ENCODE results near the gene PRICKLE4. TPM values are rescaled to one million over a fixed set of nuclear protein-coding genes. Genes with fewer than 3 reads are reported as not detected.
"Not testable (repeated sequence)": the region's sequence is repeated elsewhere in the genome, so short reads cannot be mapped to it uniquely, and the experiment has no call there.

PRICKLE4 gene
- total RNA-seq, 1 experiment from 2014 or later: not detected

DNA sequence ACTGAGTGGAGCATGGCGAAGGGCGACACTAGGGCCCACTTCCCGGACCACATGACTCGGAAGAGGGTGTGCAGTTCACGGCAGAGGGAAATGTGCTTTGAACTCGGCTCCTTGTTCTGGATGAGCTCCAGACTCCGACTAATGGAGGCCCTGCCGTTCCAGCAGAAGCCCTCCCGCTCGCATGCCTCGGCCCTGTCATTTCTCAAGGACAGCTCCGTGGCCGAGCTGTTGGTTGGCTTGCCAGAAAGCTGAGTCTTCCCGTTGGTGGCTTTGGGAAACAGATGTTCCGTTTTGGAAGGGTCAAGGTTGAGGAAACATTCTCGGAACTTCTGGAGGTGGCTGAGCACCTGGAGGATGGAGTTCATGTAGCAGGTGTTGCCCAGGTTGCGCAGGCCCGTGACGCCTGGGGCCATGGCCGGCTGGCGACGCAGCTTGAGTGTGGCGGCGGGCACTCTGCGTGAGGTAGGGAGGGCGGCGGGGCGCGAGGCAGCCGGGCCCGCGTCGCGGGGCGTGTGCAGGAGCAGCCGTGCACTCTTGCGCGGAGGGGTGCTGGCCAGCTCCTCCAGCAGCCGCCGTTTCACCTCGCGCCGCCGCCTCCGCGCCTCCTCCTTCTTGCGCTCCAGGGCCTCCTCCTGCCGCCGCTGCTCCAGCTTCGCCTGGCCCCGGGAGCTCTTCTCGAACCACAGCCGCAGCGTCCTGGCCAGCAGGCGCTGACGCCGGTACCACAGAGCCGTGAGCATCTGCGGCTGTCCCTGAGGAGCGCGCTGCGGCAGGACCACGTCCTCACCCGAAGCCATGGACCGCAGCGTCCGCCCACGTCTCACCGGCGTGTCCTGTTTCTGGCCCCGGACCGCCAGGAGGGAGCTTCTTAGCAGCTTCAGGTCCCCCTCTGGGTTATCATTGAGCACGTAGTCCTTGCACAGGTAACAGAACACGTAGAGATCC lies 25.5 kb downstream of the PRICKLE4 start:
- H3K4me3 ChIP-seq: no peak overlapping the region
- no peaks in the 10 kb centered on the region for H3K9me3 ChIP-seq

DNA sequence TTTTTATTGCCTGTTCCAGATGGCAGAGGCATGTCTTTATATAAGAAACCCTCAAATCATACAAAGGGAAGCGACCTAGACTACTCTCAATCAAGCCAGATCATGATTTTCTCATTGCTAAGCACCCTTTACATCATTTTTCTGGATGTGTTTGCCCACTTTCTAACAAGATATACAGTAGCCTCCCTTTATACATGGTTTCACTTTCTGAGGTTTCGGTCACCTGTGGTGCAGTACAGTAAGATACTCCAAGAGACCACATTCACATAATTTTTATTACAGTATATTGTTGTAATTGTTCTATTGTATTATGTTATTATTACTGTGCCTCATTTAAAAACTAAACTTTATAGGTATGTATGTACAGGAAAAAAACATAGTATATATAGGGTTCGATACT lies 30.5 kb downstream of the PRICKLE4 start:
- Histone ChIP-seq H3K4me3 (no peak overlapping the region), H3K36me3 (no peaks in the 10 kb centered on the region), H3K9me3 (no peaks in the 10 kb centered on the region), H3K27me3 (no peaks in the 10 kb centered on the region)
- DNase-seq: no peak

More for the DNA sequence above, 25.5 kb downstream of the PRICKLE4 start:
- no peaks in the 10 kb centered on the region for H3K36me3 ChIP-seq
- no peak for DNase-seq
- H3K27me3 ChIP-seq: no peaks in the 10 kb centered on the region

DNA sequence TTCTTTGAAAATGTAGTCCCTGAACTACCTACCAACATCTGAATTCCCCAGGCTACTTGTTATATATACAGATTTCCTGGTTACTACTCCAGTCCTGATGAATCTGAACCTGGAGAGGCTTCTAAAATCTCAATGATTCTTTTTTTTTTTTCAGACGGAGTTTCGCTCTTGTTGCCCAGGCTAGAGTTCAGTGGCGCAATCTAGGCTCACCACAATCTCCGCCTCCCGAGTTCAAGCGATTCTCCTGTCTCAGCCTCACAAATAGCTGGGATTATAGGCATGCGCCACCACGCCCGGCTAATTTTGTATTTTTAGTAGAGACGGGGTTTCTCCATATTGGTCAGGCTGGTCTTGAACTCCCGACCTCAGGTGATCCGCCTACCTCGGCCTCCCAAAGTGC lies 31.4 kb downstream of the PRICKLE4 start:
- H3K36me3 ChIP-seq, H3K9me3 ChIP-seq, H3K4me3 ChIP-seq, H3K27me3 ChIP-seq, DNase-seq: not testable (repeated sequence)

DNA sequence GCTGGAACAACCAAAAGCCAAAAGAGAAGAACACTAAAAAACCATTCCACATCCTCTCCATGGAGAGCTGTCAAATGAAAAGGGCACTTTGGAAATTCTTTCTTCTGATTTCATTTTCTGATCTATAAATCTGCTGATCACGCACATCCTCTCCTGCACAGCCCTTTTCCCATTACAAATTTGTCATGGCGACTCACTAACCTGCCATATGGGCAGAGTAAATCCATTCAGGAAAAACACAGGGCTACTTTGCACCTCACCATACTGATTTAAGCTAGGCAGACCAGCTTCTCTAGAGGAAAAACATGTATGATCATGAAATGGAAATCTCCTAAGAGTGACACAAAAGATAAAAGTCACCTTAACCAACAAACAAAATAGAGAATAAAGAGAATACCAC lies 32.9 kb downstream of the PRICKLE4 start:
- no peak for DNase-seq
- no peaks in the 10 kb centered on the region for H3K9me3 ChIP-seq
- H3K27me3 ChIP-seq: no peaks in the 10 kb centered on the region

DNA sequence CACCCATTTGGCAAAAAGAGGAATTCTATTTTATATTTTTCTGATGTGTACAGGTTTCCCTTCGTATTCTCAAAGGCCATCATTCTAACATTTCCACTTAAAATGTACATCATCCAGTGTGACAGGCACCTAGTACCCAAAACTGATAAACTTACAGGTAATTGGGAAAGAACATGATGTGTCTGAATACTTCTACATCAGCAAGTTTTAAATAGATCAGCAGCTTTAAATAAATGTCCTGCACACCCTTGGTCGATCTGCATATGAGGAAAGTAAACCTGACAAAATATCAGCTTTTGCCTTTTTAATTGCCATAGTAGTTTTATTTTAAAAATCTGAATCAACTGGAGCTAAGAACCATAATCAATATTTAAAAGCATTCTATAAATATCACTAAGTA lies 33.4 kb downstream of the PRICKLE4 start:
- Histone ChIP-seq H3K4me3 (no peak overlapping the region), H3K9me3 (no peaks in the 10 kb centered on the region), H3K36me3 (no peaks in the 10 kb centered on the region), H3K27me3 (no peaks in the 10 kb centered on the region)
- no peak for DNase-seq

More for the DNA sequence above, 32.9 kb downstream of the PRICKLE4 start:
- Histone ChIP-seq H3K36me3 (no peaks in the 10 kb centered on the region), H3K4me3 (no peak overlapping the region)

DNA sequence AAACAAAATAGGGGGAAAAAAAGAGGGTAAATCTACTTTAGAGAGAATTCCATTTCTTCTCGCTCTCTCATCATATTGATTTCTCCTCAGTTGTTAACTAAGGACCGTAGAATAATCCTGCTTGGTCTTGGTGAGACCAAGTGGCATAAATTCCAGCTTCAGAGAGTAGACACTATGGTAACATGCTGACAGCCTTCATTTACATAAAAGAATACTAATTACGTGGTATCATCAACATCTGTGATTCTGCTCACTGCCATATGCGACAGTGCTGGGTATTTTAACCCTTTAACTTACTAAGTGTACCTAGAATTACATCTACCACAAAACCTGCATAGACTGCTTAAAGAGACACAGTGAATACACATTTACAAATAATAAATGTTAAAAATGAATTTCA lies 34.0 kb downstream of the PRICKLE4 start:
- Histone ChIP-seq H3K9me3 (no peaks in the 10 kb centered on the region), H3K4me3 (no peak overlapping the region), H3K27me3 (no peaks in the 10 kb centered on the region), H3K36me3 (no peaks in the 10 kb centered on the region)
- no peak for DNase-seq

DNA sequence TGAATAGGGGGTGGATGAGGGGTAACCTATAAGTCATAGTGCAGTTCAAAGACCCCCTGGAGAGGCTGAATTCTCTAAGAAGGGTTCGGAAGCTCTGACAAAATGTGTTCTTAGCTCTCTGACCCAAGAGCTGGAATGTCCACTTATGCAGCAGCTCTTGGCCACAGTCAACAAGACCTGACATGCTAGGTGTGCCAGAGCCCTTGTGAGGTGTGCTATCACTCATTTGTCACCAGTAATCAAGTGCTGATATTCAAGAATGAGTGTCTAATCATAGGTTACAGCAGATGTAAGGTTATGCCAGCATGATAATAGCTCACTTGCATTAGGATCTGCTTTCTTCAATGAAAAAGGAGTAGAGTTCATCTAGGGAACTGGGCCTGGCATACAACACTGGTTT lies 35.0 kb downstream of the PRICKLE4 start:
- Histone ChIP-seq H3K4me3 (no peak overlapping the region), H3K9me3 (no peaks in the 10 kb centered on the region), H3K27me3 (no peaks in the 10 kb centered on the region), H3K36me3 (no peaks in the 10 kb centered on the region)
- DNase-seq: no peak

DNA sequence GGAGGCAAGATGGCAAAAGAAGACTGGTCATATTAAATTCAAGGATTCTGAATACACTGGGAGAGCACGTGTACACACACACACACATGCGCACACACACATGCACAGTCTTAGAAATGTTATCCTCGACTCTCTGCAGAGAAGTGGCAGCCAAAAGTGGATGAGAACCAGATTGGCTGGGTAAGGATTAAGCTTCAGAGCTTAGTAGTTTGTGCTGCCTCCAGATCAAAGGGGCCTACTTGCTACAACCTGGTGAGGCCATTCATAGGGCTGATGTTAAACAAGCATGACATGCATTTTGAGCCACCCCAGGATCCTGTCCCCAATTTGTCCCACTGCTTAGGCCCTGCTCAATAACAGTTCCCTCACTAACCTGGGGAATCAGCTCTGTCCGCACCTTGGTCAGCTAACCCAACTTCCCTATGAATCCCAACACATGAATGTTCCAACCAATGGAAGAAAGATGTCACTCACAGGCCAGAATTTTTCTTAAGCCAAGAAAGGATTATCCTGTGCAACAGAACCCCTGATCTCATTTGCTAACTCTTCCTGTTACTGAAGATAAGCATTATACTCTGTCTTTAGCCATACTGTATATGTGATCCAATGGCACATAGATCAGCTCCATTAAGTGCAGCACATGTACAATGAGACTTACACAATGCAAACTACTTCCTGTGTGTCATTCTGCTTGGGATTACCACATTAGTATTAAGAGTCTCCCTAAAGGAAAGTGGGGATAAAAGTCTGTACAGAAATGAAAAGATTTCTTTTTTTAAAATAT lies 37.9 kb downstream of the PRICKLE4 start:
- no peak for DNase-seq
- Histone ChIP-seq H3K36me3 (no peaks in the 10 kb centered on the region), H3K4me3 (no peak overlapping the region), H3K27me3 (no peaks in the 10 kb centered on the region), H3K9me3 (no peaks in the 10 kb centered on the region)

DNA sequence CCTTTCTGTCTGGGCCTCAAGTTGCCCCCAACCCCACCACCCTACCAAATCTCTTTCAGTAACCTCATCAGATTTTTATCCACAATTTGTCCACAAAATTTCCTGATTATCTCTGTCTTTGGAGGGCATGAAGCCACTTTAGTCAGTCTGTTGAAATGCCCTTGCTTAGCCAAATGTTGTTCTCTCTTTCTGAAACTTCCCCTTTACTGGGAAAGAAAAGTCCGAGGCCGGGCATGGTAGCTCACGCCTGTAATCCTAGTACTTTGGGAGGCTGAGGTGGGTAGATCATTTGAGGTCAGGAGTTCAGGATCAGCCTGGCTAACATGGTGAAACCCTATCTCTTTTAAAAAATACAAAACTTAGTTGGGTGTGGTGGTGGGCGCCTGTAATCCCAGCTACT lies 40.7 kb downstream of the PRICKLE4 start:
- H3K27me3 ChIP-seq: no peaks in the 10 kb centered on the region
- no peaks in the 10 kb centered on the region for H3K9me3 ChIP-seq
- H3K4me3 ChIP-seq: no peak overlapping the region
- DNase-seq: no peak
- no peaks in the 10 kb centered on the region for H3K36me3 ChIP-seq

DNA sequence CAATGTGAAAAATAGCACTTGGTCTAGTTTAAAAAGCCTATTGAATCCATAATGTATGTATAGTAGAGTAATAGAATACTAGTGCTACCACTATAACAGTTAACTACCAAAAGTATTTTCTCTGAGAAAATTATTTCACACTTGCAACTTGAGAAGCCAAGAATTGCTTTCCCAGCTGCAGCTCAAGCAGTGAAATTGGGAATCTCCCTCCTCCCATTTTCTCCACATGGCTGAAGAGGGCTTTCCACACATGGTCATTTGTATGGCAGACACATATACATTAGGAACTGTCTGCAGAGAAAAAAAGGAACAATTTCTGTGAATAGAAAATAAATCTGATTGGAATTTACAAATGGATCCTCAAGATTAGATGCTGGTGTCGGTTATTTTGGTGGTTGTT lies 41.4 kb downstream of the PRICKLE4 start:
- no peak for DNase-seq
- no peaks in the 10 kb centered on the region for H3K9me3 ChIP-seq
- H3K4me3 ChIP-seq: no peak overlapping the region
- H3K27me3 ChIP-seq: no peaks in the 10 kb centered on the region
- no peaks in the 10 kb centered on the region for H3K36me3 ChIP-seq

DNA sequence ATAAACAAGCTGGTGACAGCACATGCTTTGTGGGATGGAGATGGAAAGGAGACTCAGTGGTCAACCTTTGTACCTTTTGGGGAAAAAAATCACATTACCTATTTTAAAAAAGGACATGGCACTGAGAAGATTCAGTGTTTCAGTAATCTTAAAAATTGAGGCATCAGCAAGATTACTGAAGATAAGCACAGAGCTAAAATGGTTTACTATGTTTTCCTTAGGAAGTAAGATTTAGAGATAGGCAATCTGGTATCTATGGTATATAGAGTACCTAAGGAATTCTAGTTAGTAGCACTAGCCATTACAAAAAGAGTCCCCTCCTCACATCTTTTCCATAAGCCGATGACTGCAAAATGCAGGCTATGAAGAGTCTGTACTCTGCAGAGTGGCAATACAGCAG lies 42.6 kb downstream of the PRICKLE4 start:
- H3K9me3 ChIP-seq: no peaks in the 10 kb centered on the region
- H3K36me3 ChIP-seq: no peaks in the 10 kb centered on the region

DNA sequence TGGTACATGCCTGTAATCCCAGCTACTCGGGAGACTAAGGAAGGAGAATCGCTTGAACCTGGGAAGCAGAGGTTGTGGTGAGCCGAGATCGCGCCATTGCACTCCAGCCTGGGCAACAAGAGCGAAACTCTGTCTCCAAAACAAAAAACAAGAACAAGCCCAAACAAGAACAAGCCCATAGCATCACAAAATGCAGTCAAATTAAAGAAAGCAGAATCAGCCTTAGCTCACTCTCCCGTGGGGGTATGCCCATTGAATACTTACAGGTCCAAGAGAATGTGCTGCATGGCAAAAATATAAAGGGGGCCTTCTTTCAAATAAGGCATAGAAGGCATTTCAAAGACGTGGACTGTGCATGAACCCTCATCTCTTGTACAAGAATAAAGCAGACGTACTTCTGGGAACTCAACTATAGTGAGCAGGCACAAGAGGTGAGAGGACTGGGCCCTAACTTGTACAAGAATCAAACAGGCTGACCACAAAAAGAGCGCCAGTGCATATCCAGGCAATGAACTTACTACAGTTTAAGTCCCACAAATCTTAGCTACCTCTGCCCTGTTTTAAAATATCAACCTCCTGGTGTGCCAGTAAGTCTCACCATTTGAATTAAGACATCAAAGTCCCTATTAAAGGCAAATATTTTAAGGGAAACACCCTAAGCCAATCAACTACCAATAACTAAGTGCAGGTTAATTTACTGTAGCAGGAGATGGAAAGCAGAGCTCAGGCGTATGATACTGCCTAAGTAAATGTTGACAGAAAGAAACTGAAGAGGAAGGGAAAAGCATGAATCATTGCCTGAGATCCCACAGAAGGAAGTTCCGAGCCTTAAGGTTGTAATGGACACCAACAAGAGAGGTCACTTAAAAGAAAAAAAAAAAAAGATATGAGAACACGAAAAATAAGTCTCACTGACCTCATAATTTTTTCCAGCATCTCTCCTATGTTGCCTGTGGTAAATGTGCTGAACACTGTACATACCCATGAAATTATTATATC lies 44.3 kb downstream of the PRICKLE4 start:
- Histone ChIP-seq H3K4me3 (no peak overlapping the region), H3K36me3 (no peaks in the 10 kb centered on the region), H3K9me3 (no peaks in the 10 kb centered on the region), H3K27me3 (no peaks in the 10 kb centered on the region)
- no peak for DNase-seq

More for the DNA sequence above, 42.6 kb downstream of the PRICKLE4 start:
- H3K4me3 ChIP-seq: no peak overlapping the region
- H3K27me3 ChIP-seq: no peaks in the 10 kb centered on the region
- DNase-seq: no peak

DNA sequence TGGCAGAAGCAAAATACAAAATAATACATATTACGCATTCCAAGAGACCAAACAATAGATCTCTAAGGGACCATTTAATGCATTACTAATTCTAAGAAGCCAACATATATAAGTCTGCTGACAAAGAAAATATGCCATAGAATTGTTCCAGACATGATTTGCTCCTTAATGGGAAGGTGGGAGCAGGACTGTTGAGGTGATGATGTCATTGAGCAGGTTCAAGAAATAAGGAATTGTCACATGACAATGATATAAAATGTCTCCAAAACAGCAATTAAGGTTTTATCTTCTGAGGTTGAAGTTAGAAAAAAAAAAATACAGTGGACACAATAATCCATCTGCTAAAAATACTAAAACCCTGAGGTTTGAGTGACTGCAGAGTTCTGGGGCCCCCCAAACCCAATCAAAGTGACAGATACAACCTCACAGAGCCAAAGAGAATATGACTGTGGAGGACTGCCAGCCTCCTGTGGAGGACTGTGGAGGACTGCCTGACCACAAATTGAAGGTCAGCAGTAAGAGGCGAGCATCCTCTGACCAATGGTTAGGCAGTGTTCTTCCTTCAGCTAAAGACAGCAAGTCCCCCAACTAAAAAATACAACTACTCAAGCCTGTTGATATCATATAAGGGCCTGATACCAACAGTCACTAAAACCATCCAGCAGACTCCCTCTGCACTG lies 45.9 kb downstream of the PRICKLE4 start:
- DNase-seq: no peak
- H3K4me3 ChIP-seq: no peak overlapping the region
- H3K36me3 ChIP-seq: no peaks in the 10 kb centered on the region
- no peaks in the 10 kb centered on the region for H3K27me3 ChIP-seq
- H3K9me3 ChIP-seq: no peaks in the 10 kb centered on the region

DNA sequence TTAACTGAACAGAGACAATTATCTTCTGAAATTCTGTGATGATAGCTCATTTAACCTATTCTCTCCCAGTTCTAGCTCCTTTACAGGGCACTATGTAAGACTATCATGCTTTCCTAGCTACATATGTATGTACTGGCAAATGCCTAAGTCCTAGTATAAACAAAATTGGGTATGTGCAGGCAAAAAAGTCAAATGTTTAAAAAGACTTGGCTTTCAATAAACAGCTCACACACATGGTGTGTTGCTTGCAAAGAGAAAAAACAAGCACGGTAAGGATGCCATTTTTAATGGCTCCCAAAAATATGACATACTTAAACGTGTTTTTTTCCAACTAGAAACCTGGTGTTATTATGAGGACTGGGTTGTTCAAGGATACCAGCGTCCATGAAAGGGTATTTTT lies 51.7 kb downstream of the PRICKLE4 start:
- Histone ChIP-seq H3K4me3 (no peak overlapping the region), H3K9me3 (no peaks in the 10 kb centered on the region), H3K36me3 (no peaks in the 10 kb centered on the region), H3K27me3 (no peaks in the 10 kb centered on the region)
- DNase-seq: no peak

DNA sequence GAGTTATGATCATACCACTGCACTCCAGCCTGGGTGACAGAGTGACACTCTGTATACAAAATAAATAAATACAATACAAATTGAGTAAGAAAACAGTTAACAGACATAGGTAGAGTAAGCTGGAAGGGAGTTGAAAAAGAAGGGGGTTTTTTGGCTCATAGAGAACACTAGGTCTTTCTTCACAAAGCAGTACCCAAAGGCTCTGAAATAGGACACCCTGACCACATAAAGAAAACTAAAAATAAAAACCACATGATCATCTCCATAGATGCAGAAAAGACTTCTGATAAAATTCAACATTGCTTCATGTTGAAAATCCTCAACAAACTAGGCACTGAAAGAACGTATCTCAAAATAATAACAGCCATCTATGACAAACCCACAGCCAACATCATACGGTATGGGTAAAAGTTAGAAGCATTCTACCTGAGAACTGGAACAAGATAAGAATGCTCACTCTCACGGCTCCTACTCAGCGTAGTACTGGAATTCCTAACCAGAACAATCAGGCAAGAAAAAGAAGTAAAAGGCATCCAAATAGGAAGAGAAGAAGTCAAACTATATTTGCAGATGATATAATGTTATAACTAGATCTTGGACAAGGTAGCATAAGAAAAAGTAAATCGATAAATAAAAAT lies 55.6 kb downstream of the PRICKLE4 start:
- Histone ChIP-seq H3K4me3 (no peak overlapping the region), H3K36me3 (no peaks in the 10 kb centered on the region), H3K9me3 (no peaks in the 10 kb centered on the region), H3K27me3 (no peaks in the 10 kb centered on the region)
- DNase-seq: no peak

DNA sequence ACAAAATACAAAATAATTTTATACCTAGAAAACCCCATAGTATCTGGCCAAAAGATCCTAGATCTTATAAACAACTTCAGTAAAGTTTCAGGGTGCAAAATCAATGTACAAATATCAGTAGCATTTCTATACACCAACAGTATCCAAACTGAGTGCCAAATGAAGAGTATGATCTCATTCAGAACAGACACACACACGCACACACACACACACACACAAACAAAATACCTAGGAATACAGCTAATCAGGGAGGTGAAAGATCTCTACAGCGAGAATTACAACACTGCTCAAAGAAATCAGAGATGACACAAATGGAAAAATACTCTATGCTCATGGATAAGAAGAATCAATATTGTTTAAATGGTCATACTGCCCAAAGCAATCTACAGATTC lies 56.1 kb downstream of the PRICKLE4 start:
- Histone ChIP-seq H3K36me3 (no peaks in the 10 kb centered on the region), H3K4me3 (no peak overlapping the region), H3K9me3 (no peaks in the 10 kb centered on the region), H3K27me3 (no peaks in the 10 kb centered on the region)
- DNase-seq: no peak
